SK-N-SH (cell line): ENCODE data around the gene RAET1E. TPM values are rescaled to one million over a fixed set of nuclear protein-coding genes. Genes with fewer than 3 reads are reported as not detected.

Experiments used
- CTCF ChIA-PET: fragments of 300-600, 350-600 bp; formaldehyde crosslinking; extraction: SDS; loops from one replicate; lab custom pipeline; 2021; lab: Yijun Ruan, JAX
- POLR2A ChIA-PET: fragments of 350-600 bp; sonication (Branson Sonifier 250); formaldehyde crosslinking; extraction: SDS; loops from one replicate; lab custom pipeline; 2020; ENCODE audit warnings: antibody characterized with exemption, inconsistent platforms; lab: Yijun Ruan, JAX
- DNase-seq: peaks from one replicate; pipeline ENCODE4 v3.0.0; 2012
- H2AFZ ChIP-seq: fragments of 200-600 bp; sonication (generic); 2 replicates; pipeline ENCODE4 v1.8.1; 2016; ENCODE audit warnings: antibody characterized with exemption, mild to moderate bottlenecking, low read depth
- H3F3A ChIP-seq: fragments of 200-600 bp; sonication (generic); replicated peaks from 2 replicates; pipeline ENCODE3; 2016; ENCODE audit warnings: antibody characterized with exemption, mild to moderate bottlenecking; ENCODE audit not compliant: insufficient read depth
- H3K27ac ChIP-seq, 2 experiments: fragments of 200-500 bp in 1 of 2; fragments of 200-600 bp in 1 of 2; sonication (Bioruptor generic) in 1 of 2; sonication (generic), shearing (Covaris generic) in 1 of 2; 2 replicates each; pipeline versions ENCODE4 v1.5.1 to v1.6.1; 2014 to 2016; ENCODE audit warnings: low read depth in 2 of 2, inconsistent platforms in 1 of 2, low read length in 1 of 2, mild to moderate bottlenecking in 1 of 2, mixed read lengths in 1 of 2
- H3K27me3 ChIP-seq: fragments of 200-600 bp; sonication (generic), shearing (Covaris generic); 2 replicates; pipeline ENCODE4 v1.6.1; 2016; ENCODE audit warnings: mixed run types; ENCODE audit not compliant: insufficient read depth
- H3K36me3 ChIP-seq, 2 experiments: fragments of 200-500 bp in 1 of 2; fragments of 200-600 bp in 1 of 2; sonication (Bioruptor generic) in 1 of 2; sonication (generic) in 1 of 2; replicated peaks in 1 of 2; 2 replicates each; pipeline versions ENCODE3 to v1.5.1; 2014 to 2016; ENCODE audit warnings: low read length in 1 of 2, mild to moderate bottlenecking in 1 of 2; ENCODE audit not compliant: insufficient read depth in 2 of 2, control insufficient read depth in 1 of 2
- H3K4me1 ChIP-seq, 2 experiments: fragments of 200-500 bp in 1 of 2; fragments of 200-600 bp in 1 of 2; sonication (Bioruptor generic) in 1 of 2; sonication (generic), shearing (Covaris generic) in 1 of 2; 2 replicates each; pipeline versions ENCODE4 v1.5.1 to v1.6.1; 2014 to 2016; ENCODE audit warnings: low read depth in 1 of 2, low read length in 1 of 2, mixed run types in 1 of 2; ENCODE audit not compliant: insufficient read depth in 2 of 2, control insufficient read depth in 1 of 2
- H3K4me2 ChIP-seq: fragments of 200-600 bp; sonication (generic), shearing (Covaris generic); 2 replicates; pipeline ENCODE4 v1.6.1; 2017; ENCODE audit warnings: mixed run types
- H3K4me3 ChIP-seq, 2 experiments: fragments of 200-500 bp in 1 of 2; fragments of 200-600 bp in 1 of 2; sonication (Bioruptor generic) in 1 of 2; sonication (generic), shearing (Covaris generic) in 1 of 2; 2 replicates each; pipeline versions ENCODE4 v1.5.1 to v1.8.1; 2014 to 2016; ENCODE audit warnings: low read depth in 2 of 2, inconsistent platforms in 1 of 2, low read length in 1 of 2, mild to moderate bottlenecking in 1 of 2, mixed read lengths in 1 of 2, moderate library complexity in 1 of 2
- H3K79me2 ChIP-seq: fragments of 200-600 bp; sonication (generic); 2 replicates; pipeline ENCODE4 v1.8.1; 2017; ENCODE audit warnings: mild to moderate bottlenecking; ENCODE audit not compliant: insufficient read depth
- H3K9ac ChIP-seq: fragments of 200-600 bp; sonication (generic); 2 replicates; pipeline ENCODE4 v1.6.1; 2017; ENCODE audit warnings: mixed run types
- H3K9me2 ChIP-seq: fragments of 200-600 bp; sonication (generic); 2 replicates; pipeline ENCODE4 v1.6.1; 2017; ENCODE audit warnings: mixed run types
- H3K9me3 ChIP-seq: fragments of 200-600 bp; sonication (generic); 2 replicates; pipeline ENCODE4 v1.6.1; 2017; ENCODE audit warnings: mixed run types, mild to moderate bottlenecking, moderate library complexity
- H4K20me1 ChIP-seq: fragments of 200-600 bp; sonication (generic); 2 replicates; pipeline ENCODE4 v1.6.1; 2017; ENCODE audit warnings: mild to moderate bottlenecking, mixed run types; ENCODE audit not compliant: insufficient read depth
- ELF1 ChIP-seq: IDR thresholded peaks from 2 replicates; pipeline ENCODE4 v1.4.0; 2012
- EP300 ChIP-seq, 2 experiments: IDR thresholded peaks; 2 replicates each; pipeline versions ENCODE4 v1.4.0 to v1.6.1; 2012; ENCODE audit warnings: borderline replicate concordance in 1 of 2, low read depth in 1 of 2, low read length in 1 of 2
- EZH2phosphoT487 ChIP-seq: fragments of 200-600 bp; sonication (generic); IDR thresholded peaks from 2 replicates; pipeline ENCODE4 v1.6.1; 2017; ENCODE audit warnings: low read depth, mixed run types, mild to moderate bottlenecking, antibody characterized with exemption, moderate library complexity, borderline replicate concordance
- FOSL2 ChIP-seq: IDR thresholded peaks from 2 replicates; pipeline ENCODE4 v1.4.0; 2012; ENCODE audit warnings: low read depth, mild to moderate bottlenecking, moderate library complexity, borderline replicate concordance
- FOXM1 ChIP-seq: IDR thresholded peaks from 2 replicates; pipeline ENCODE4 v1.4.0; 2012; ENCODE audit warnings: low read depth, mild to moderate bottlenecking
- MAX ChIP-seq: IDR thresholded peaks from 2 replicates; pipeline ENCODE4 v1.4.0; 2012; ENCODE audit warnings: low read depth
- MEF2A ChIP-seq: IDR thresholded peaks from 2 replicates; pipeline ENCODE4 v1.4.0; 2012; ENCODE audit warnings: low read depth, borderline replicate concordance
- NRF1 ChIP-seq: IDR thresholded peaks from 2 replicates; pipeline ENCODE4 v1.6.1; 2012; ENCODE audit warnings: low read depth, mild to moderate bottlenecking, low read length
- REST ChIP-seq: IDR thresholded peaks from 2 replicates; pipeline ENCODE4 v1.6.1; 2012; ENCODE audit warnings: mild to moderate bottlenecking, low read depth, low read length, moderate library complexity
- TCF12 ChIP-seq: IDR thresholded peaks from 2 replicates; pipeline ENCODE4 v1.4.0; 2012
- YY1 ChIP-seq: IDR thresholded peaks from 2 replicates; pipeline ENCODE4 v1.4.0; 2012; ENCODE audit warnings: low read depth, mild to moderate bottlenecking
- WGBS: methylation state at CpG from one replicate; pipeline ENCODE4 v1.1.6; 2017; ENCODE audit warnings: low lambda C conversion rate; 5-methylcytosine and 5-hydroxymethylcytosine counted together
- polyA plus RNA-seq, 3 experiments: library from polyadenylated mRNA; depleted of rRNA; stranded (reverse); fragments of >200 nt; gene quantifications; 2 replicates each; pipeline ENCODE4 v1.2.3, GENCODE V29; 2012
- TF ChIP-seq, protein P1 (sequence below): IDR thresholded peaks from 2 replicates; pipeline ENCODE4 v1.4.0; 2012; ENCODE audit warnings: low read depth, borderline replicate concordance
- TF ChIP-seq, protein P2 (sequence below): IDR thresholded peaks from 2 replicates; pipeline ENCODE4 v1.4.0; 2012; ENCODE audit warnings: low read depth, borderline replicate concordance
- TF ChIP-seq, protein P3 (sequence below): IDR thresholded peaks from 2 replicates; pipeline ENCODE4; 2012

Gene RAET1E
- polyA plus RNA-seq, 1 of the 3 experiments (the other 2 are of a cell fraction), result 0.15 TPM

GRCh38 chr6:149876241-149876933, 21.5 kb downstream of the RAET1E start:
- no peak overlapping the region for H3K4me2 ChIP-seq
- WGBS, result 74% methylated on average over 3 of the region's 3 CpGs
- no peak overlapping the region for H3K9ac ChIP-seq
- H3K36me3 ChIP-seq, result no peaks in the 10 kb centered on the region
- H4K20me1 ChIP-seq, result no peaks in the 10 kb centered on the region
- H3K27ac ChIP-seq, result no peak overlapping the region
- no peak overlapping the region for H2AFZ ChIP-seq
- ChIA-PET POLR2A (no interaction called here), CTCF (interaction anchor here (0.7 kb wide), 1 partner anchor 11 kb away, joined by 3 read pairs; no protein-coding TSS in a partner anchor)
- H3K4me3 ChIP-seq, result no peak overlapping the region
- no peak for DNase-seq
- H3K9me3 ChIP-seq, result no peaks in the 10 kb centered on the region
- H3K79me2 ChIP-seq, result no peaks in the 10 kb centered on the region
- no peaks in the 10 kb centered on the region for H3K27me3 ChIP-seq
- TF ChIP-seq, protein P1, sequence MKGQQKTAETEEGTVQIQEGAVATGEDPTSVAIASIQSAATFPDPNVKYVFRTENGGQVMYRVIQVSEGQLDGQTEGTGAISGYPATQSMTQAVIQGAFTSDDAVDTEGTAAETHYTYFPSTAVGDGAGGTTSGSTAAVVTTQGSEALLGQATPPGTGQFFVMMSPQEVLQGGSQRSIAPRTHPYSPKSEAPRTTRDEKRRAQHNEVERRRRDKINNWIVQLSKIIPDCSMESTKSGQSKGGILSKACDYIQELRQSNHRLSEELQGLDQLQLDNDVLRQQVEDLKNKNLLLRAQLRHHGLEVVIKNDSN, result no peak
- no peak for TF ChIP-seq REST
- no peak for TF ChIP-seq NRF1
- TF ChIP-seq ELF1, result no peak
- no peak for TF ChIP-seq MAX
- TF ChIP-seq TCF12, result no peak
- TF ChIP-seq EZH2phosphoT487, result no peak
- TF ChIP-seq, protein P2, sequence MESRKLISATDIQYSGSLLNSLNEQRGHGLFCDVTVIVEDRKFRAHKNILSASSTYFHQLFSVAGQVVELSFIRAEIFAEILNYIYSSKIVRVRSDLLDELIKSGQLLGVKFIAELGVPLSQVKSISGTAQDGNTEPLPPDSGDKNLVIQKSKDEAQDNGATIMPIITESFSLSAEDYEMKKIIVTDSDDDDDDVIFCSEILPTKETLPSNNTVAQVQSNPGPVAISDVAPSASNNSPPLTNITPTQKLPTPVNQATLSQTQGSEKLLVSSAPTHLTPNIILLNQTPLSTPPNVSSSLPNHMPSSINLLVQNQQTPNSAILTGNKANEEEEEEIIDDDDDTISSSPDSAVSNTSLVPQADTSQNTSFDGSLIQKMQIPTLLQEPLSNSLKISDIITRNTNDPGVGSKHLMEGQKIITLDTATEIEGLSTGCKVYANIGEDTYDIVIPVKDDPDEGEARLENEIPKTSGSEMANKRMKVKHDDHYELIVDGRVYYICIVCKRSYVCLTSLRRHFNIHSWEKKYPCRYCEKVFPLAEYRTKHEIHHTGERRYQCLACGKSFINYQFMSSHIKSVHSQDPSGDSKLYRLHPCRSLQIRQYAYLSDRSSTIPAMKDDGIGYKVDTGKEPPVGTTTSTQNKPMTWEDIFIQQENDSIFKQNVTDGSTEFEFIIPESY, result no peak
- TF ChIP-seq MEF2A, result no peak
- no peak for TF ChIP-seq YY1
- no peak for TF ChIP-seq EP300 (IDR thresholded peaks at IDR 0.05; ENCODE audit: borderline replicate concordance in 1 of 2, low read depth in 1 of 2, low read length in 1 of 2)
- TF ChIP-seq FOXM1, result no peak
- no peak for TF ChIP-seq FOSL2
- TF ChIP-seq, protein P3, sequence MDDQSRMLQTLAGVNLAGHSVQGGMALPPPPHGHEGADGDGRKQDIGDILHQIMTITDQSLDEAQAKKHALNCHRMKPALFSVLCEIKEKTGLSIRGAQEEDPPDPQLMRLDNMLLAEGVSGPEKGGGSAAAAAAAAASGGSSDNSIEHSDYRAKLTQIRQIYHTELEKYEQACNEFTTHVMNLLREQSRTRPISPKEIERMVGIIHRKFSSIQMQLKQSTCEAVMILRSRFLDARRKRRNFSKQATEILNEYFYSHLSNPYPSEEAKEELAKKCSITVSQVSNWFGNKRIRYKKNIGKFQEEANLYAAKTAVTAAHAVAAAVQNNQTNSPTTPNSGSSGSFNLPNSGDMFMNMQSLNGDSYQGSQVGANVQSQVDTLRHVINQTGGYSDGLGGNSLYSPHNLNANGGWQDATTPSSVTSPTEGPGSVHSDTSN, result no peak
- no peaks in the 10 kb centered on the region for H3F3A ChIP-seq
- H3K9me2 ChIP-seq, result no peaks in the 10 kb centered on the region
- H3K4me1 ChIP-seq, result no peaks in the 10 kb centered on the region
